GM18951 (cell line): Measurements from ENCODE around the gene ZNF783.
A peak's percentile ranks its signal among the peaks of the same experiment; 100 is the strongest.

ENCODE experiments used
- POLR2A ChIP-seq: IDR thresholded peaks from 4 replicates; pipeline ENCODE4 v1.6.1; 2011; ENCODE audit warnings: mild to moderate bottlenecking; ENCODE audit not compliant: insufficient read length, insufficient read depth; ENCODE audit errors: extremely low read depth
- in situ Hi-C: fragments of 300-500 bp; cut with MboI; formaldehyde crosslinking; loops from one replicate; pipeline ENCODE4 v1.12.0; 2022; ENCODE audit warnings: low sequenced_read_pairs, mixed read lengths, inconsistent platforms; ENCODE audit not compliant: unreplicated experiment

Gene ZNF783

GRCh38 chr7:149280661-149281507 is 18.9 kb downstream of the ZNF783 start:
- in situ Hi-C loops, result no loop called here
- TF ChIP-seq POLR2A, result no peak

- in situ Hi-C loops, result no loop called here
- TF ChIP-seq POLR2A, result no peak
Measured at GRCh38 chr7:149281508-149282330, 19.7 kb downstream of the ZNF783 start.

- in situ Hi-C loops, result no loop called here
- TF ChIP-seq POLR2A, result no peak
Measured at GRCh38 chr7:149282331-149282655, 20.3 kb downstream of the ZNF783 start.

- TF ChIP-seq POLR2A, result no peak
- in situ Hi-C loops, result no loop called here
Measured at GRCh38 chr7:149283321-149283720, 21.3 kb downstream of the ZNF783 start.

GRCh38 chr7:149284343-149284742 is 22.3 kb downstream of the ZNF783 start:
- in situ Hi-C loops, result no loop called here
- TF ChIP-seq POLR2A, result no peak

- in situ Hi-C loops, result no loop called here
- peak; percentile 60 for TF ChIP-seq POLR2A
Measured at GRCh38 chr7:149284850-149285585, 23.0 kb downstream of the ZNF783 start.

- in situ Hi-C loops, result no loop called here
- TF ChIP-seq POLR2A, result no peak
Measured at GRCh38 chr7:149285603-149286002, 23.6 kb downstream of the ZNF783 start.

GRCh38 chr7:149286811-149287400 is 24.9 kb downstream of the ZNF783 start:
- in situ Hi-C loops, result no loop called here
- TF ChIP-seq POLR2A, result no peak

- in situ Hi-C loops, result no loop called here
- no peak for TF ChIP-seq POLR2A
Measured at GRCh38 chr7:149287622-149288021, 25.6 kb downstream of the ZNF783 start.

- in situ Hi-C loops, result no loop called here
- TF ChIP-seq POLR2A, result no peak
Measured at GRCh38 chr7:149289262-149289661, 27.3 kb downstream of the ZNF783 start.

- no peak for TF ChIP-seq POLR2A
- in situ Hi-C loops, result no loop called here
Measured at GRCh38 chr7:149289856-149290255, 27.9 kb downstream of the ZNF783 start.

GRCh38 chr7:149291036-149291780 is 29.2 kb downstream of the ZNF783 start:
- no peak for TF ChIP-seq POLR2A
- in situ Hi-C loops, result no loop called here
